Heart left ventricle (tissue), 13 donors: ENCODE results near the gene MRLN.

ENCODE experiments used
- CTCF ChIP-seq, 12 donors: fragments of 200-600 bp; sonication (generic) in 4 of 12; IDR thresholded peaks; one replicate each; pipeline versions ENCODE4 v1.5.0 to v1.8.0; 2018 to 2022; ENCODE audit warnings: antibody characterized with exemption in 12 of 12, mild to moderate bottlenecking in 5 of 12
- POLR2A ChIP-seq, 2 donors: fragments of 450-650 bp; IDR thresholded peaks; one replicate each; pipeline ENCODE4 v1.6.1; 2017; ENCODE audit warnings: antibody characterized with exemption in 2 of 2, mild to moderate bottlenecking in 2 of 2, moderate library complexity in 2 of 2
- donor health status: ischemic (EF 13 %, LVEDD 7.1; RV severe dilation, severe dysfunction).
- donor health status: DM: no; HTN: yes; CAD: no.
- donor health status: DM: no; HTN: no; CAD: no.
- donor health status: ischemic (EF 25% LVEDD 6.9; RV normal size, moderate dysfunction).
- donor health status: ischemic (EF 25% LVEDD 5.7; RV mildly dilated, moderate dysfunction).
- donor health status: ischemic (EF 35%, LVEDD 5.7; RV mildly dilated, moderate dysfunction).
- donor health status: nonischemic (EF 11% LVEDD 7.7; RV severe dilation, severe dysfunction).
- donor health status: DM: yes; HTN: yes; CAD: no.
- donor health status: PGD.
- donor health status: ischemic (EF 29% LVEDD 5.4; RV normal size, mild dysfunction).
- donor health status: nonischemic (EF 23%, LVEDD 6.1; RV moderate dilation, normal function).

DNA sequence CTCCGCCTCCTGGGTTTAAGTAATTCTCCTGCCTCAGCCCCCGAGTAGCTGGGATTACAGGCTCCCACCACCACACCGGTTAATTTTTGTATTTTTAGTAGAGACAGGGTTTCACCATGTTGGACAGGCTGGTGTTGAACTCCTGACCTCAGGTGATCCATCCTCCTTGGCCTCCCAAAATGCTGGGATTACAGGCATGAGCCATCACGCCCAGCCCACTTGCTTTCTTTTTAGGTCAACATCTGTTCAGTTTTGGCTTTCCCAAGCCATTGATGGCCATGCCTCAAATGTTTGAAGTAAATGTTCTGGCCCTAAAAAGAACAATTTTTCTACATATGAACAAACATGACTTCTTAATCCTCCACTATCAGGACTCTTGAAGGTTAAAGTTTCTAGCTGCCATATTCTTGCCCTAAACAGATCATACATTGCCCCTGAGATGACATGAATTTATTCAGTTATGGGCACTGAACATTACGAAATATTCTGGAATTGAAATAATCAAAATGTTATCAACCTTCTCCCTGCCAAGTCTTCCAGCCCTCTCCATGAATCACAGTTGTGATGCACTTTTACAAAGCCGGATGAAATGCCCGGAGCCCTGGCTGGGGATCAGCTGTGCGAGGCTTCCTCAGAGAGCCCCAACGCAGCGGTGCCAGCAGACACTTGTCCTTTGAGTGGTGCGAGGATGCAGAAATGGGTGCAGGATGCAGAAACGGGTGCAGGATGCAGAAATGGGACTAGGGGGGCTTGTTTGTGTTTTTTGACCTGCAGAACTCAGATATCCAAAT is 2.9 kb downstream of the MRLN start:
- no peak for TF ChIP-seq POLR2A (IDR thresholded peaks at IDR 0.05)
- TF ChIP-seq CTCF (IDR thresholded peaks at IDR 0.05), result no peak
